HCT116 (cell line): ENCODE results near the gene MRPL36. TPM values are rescaled to one million over a fixed set of nuclear protein-coding genes. Genes with fewer than 3 reads are reported as not detected.

Experiments used
- ATAC-seq: fragments of 200-7000 bp; cut with Tn5 transposase; 2 replicates; pipeline ENCODE4 v1.9.1; 2020; ENCODE audit warnings: mild to moderate bottlenecking, moderate library complexity
- BruUV-seq: library from RNA; stranded (reverse); fragments of 400-500 nt; replicated peaks from 2 replicates; lab custom pipeline; 2021; lab: Mats Ljungman, UMichigan
- CTCF ChIA-PET: fragments of 300-600 bp; sonication (Branson Sonifier 250); formaldehyde crosslinking; loops from one replicate; lab custom pipeline; 2021; ENCODE audit warnings: antibody characterized with exemption; lab: Charles Lee
- POLR2A ChIA-PET: fragments of 300-600, 350-600 bp; sonication (Branson Sonifier 250); formaldehyde crosslinking; loops from one replicate; lab custom pipeline; 2021; ENCODE audit warnings: antibody characterized with exemption; lab: Charles Lee
- RAD21 ChIA-PET, 2 experiments: fragments of 300-600 bp; sonication (Branson Sonifier 250); formaldehyde crosslinking; loops; one replicate each; lab custom pipeline; 2023; ENCODE audit warnings: low total read pairs in 2 of 2; ENCODE audit not compliant: uncharacterized antibody in 2 of 2, unreplicated experiment in 2 of 2, low non-redundant PET in 1 of 2; lab: Charles Lee
- DNase-seq: peaks from one replicate; pipeline ENCODE4 v3.0.0-alpha.2; 2010; ENCODE audit warnings: low read depth, low spot score
- H2AFZ ChIP-seq: fragments of 200-600 bp; shearing (Covaris generic), sonication (generic); 2 replicates; pipeline ENCODE4 v1.6.1; 2017; ENCODE audit warnings: low read depth, mixed run types, mixed read lengths, antibody characterized with exemption, low read length; ENCODE audit not compliant: poor library complexity, severe bottlenecking
- H3K27ac ChIP-seq: 2 replicates; pipeline ENCODE4 v1.5.1; 2012; ENCODE audit warnings: low read depth, low read length
- H3K27me3 ChIP-seq: fragments of 200-600 bp; sonication (generic); 2 replicates; pipeline ENCODE4 v1.6.1; 2016; ENCODE audit warnings: mixed run types, low read length, mixed read lengths; ENCODE audit not compliant: insufficient read depth
- H3K36me3 ChIP-seq, 2 experiments: fragments of 200-500 bp in 1 of 2; fragments of 200-600 bp in 1 of 2; sonication (Bioruptor generic) in 1 of 2; sonication (generic) in 1 of 2; 2 replicates each; pipeline versions ENCODE4 v1.5.1 to v1.6.1; 2014 to 2016; ENCODE audit warnings: low read length in 2 of 2, inconsistent platforms in 1 of 2, mixed read lengths in 1 of 2, mixed run types in 1 of 2; ENCODE audit not compliant: insufficient read depth in 2 of 2, control insufficient read depth in 1 of 2
- H3K4me1 ChIP-seq, 2 experiments: fragments of 200-600 bp in 1 of 2; sonication (generic) in 1 of 2; 2 replicates each; pipeline versions ENCODE4 v1.5.1 to v1.6.1; 2012 to 2017; ENCODE audit warnings: low read length in 2 of 2, inconsistent platforms in 1 of 2, mild to moderate bottlenecking in 1 of 2, mixed read lengths in 1 of 2, mixed run types in 1 of 2, moderate library complexity in 1 of 2; ENCODE audit not compliant: insufficient read depth in 2 of 2, control insufficient read depth in 1 of 2
- H3K4me2 ChIP-seq: fragments of 200-600 bp; sonication (generic); 2 replicates; pipeline ENCODE4 v1.6.1; 2017; ENCODE audit warnings: mixed run types, low read length, mixed read lengths
- H3K4me3 ChIP-seq, 2 experiments: fragments of 200-600 bp in 1 of 2; sonication (generic) in 1 of 2; replicated peaks in 1 of 2; 2 replicates each; pipeline ENCODE4 v1.5.1; 2011 to 2016; ENCODE audit warnings: low read length in 2 of 2, control low read depth in 1 of 2, low read depth in 1 of 2, mild to moderate bottlenecking in 1 of 2, mixed read lengths in 1 of 2, mixed run types in 1 of 2
- H3K79me2 ChIP-seq: fragments of 200-600 bp; sonication (generic); 2 replicates; pipeline ENCODE4 v1.6.1; 2017; ENCODE audit warnings: mild to moderate bottlenecking, mixed run types, low read length, moderate library complexity, mixed read lengths; ENCODE audit not compliant: insufficient read depth
- H3K9ac ChIP-seq: fragments of 200-600 bp; sonication (generic); 2 replicates; pipeline ENCODE4 v1.6.1; 2016; ENCODE audit warnings: low read length, mixed read lengths
- H3K9me2 ChIP-seq: fragments of 200-600 bp; sonication (generic), shearing (Covaris generic); 2 replicates; pipeline ENCODE4 v1.6.1; 2017; ENCODE audit warnings: mixed run types, mild to moderate bottlenecking, moderate library complexity; ENCODE audit not compliant: insufficient read depth
- H3K9me3 ChIP-seq, 2 experiments: fragments of 200-500 bp in 1 of 2; fragments of 200-600 bp in 1 of 2; sonication (Bioruptor generic) in 1 of 2; sonication (generic) in 1 of 2; 2 replicates each; pipeline ENCODE4 v1.6.1; 2014 to 2017; ENCODE audit warnings: low read length in 2 of 2, mixed read lengths in 2 of 2, inconsistent platforms in 1 of 2, low read depth in 1 of 2, mild to moderate bottlenecking in 1 of 2, mixed run types in 1 of 2, moderate library complexity in 1 of 2; ENCODE audit not compliant: control insufficient read depth in 1 of 2, insufficient read depth in 1 of 2
- H4K20me1 ChIP-seq: fragments of 200-600 bp; sonication (generic), shearing (Covaris generic); 2 replicates; pipeline ENCODE4 v1.6.1; 2017; ENCODE audit warnings: mixed run types, mild to moderate bottlenecking, moderate library complexity; ENCODE audit not compliant: insufficient read depth
- CBX3 ChIP-seq: IDR thresholded peaks from 2 replicates; pipeline ENCODE4 v1.6.1; 2012; ENCODE audit warnings: low read depth
- CEBPB ChIP-seq: IDR thresholded peaks from 2 replicates; pipeline ENCODE4 v1.6.1; 2012; ENCODE audit warnings: low read depth
- EGR1 ChIP-seq: IDR thresholded peaks from 2 replicates; pipeline ENCODE4 v1.6.1; 2012; ENCODE audit warnings: low read depth
- ELF1 ChIP-seq: IDR thresholded peaks from 2 replicates; pipeline ENCODE4 v1.6.1; 2012; ENCODE audit warnings: low read depth, borderline replicate concordance
- EZH2 ChIP-seq: fragments of 200-600 bp; sonication (generic); IDR thresholded peaks from 2 replicates; pipeline ENCODE4 v1.6.1; 2017; ENCODE audit warnings: antibody characterized with exemption, mixed run types
- POLR2AphosphoS5 ChIP-seq: IDR thresholded peaks from 2 replicates; pipeline ENCODE4 v1.6.1; 2011; ENCODE audit warnings: mild to moderate bottlenecking, low read depth, low read length, moderate library complexity
- SP1 ChIP-seq: IDR thresholded peaks from 2 replicates; pipeline ENCODE4 v1.6.1; 2012; ENCODE audit warnings: low read depth
- SRF ChIP-seq: IDR thresholded peaks from 2 replicates; pipeline ENCODE4 v1.6.1; 2012; ENCODE audit warnings: low read depth
- ZNF274 ChIP-seq: fragments of 200-500 bp; sonication (Bioruptor generic); IDR thresholded peaks from 2 replicates; pipeline ENCODE4 v1.6.1; 2014; ENCODE audit warnings: mild to moderate bottlenecking, low read depth, low read length, inconsistent platforms
- intact Hi-C: fragments of 100-400 bp; cut with micrococcal nuclease; formaldehyde crosslinking; loops from 2 replicates; pipeline ENCODE4 v1.10.0; 2022
- total RNA-seq: library from RNA; stranded (reverse); gene quantifications from one replicate; pipeline ENCODE4 v1.2.1, GENCODE V29; 2021; ENCODE audit not compliant: unreplicated experiment
- TF ChIP-seq, protein P1 (sequence below): IDR thresholded peaks from 2 replicates; pipeline ENCODE4 v1.6.1; 2011; ENCODE audit warnings: mild to moderate bottlenecking, low read length, moderate library complexity; ENCODE audit not compliant: insufficient replicate concordance; ENCODE audit errors: extremely low read depth
- TF ChIP-seq, protein P2 (sequence below): IDR thresholded peaks from 2 replicates; pipeline ENCODE4 v1.6.1; 2012; ENCODE audit warnings: low read depth
- TF ChIP-seq, protein P3 (sequence below), 3 experiments: fragments of 200-600 bp in 1 of 3; sonication (generic) in 1 of 3; IDR thresholded peaks in 2 of 3; conservative IDR thresholded peaks in 1 of 3; 2 replicates each; pipeline ENCODE4 v1.5.1; 2012 to 2017; ENCODE audit warnings: low read depth in 2 of 3, low read length in 2 of 3, antibody characterized with exemption in 1 of 3, borderline replicate concordance in 1 of 3, control low read depth in 1 of 3, mild to moderate bottlenecking in 1 of 3, mixed read lengths in 1 of 3, mixed run types in 1 of 3, moderate library complexity in 1 of 3; ENCODE audit not compliant: insufficient read depth in 1 of 3

The MRPL36 gene
- total RNA-seq, 1 experiment from 2014 or later, result 71.9 TPM

DNA sequence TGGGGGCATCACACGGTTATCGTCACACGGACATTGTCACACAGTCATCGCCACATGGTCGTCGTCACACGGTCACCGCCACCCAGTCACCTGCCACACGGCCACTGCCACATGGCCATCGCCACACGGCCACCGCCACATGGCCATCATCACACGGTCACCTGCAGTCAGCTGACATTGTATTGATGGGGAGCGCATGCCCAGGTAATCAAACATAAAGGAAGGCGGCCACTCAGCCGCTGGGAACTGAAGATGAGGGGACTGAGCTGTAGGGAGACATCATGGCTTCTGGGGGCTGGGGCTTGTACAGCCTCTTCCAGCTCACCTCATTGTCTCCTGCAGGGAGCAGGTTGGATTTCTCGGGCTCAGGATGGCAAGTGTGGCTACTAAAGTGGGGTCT, 49.2 kb downstream of the MRPL36 start:
- H3K27ac ChIP-seq, result no peak overlapping the region
- no peak overlapping the region for H3K4me2 ChIP-seq
- no peak overlapping the region for H3K4me3 ChIP-seq
- H3K9ac ChIP-seq, result no peak overlapping the region
- H2AFZ ChIP-seq, result no peak overlapping the region
- BruUV-seq, result no TSS peak
- ChIA-PET POLR2A (no interaction called here), RAD21 (no interaction called here), CTCF (no interaction called here)
- H3K27me3 ChIP-seq, result peaks cover 9% of the 10 kb centered on the region; the same call in 1 of the 2 replicates
- no peak for ATAC-seq
- H4K20me1 ChIP-seq, result no peaks in the 10 kb centered on the region
- no peaks in the 10 kb centered on the region for H3K9me2 ChIP-seq
- H3K9me3 ChIP-seq, result no peaks in the 10 kb centered on the region
- H3K79me2 ChIP-seq, result no peaks in the 10 kb centered on the region
- DNase-seq, result no peak
- no peaks in the 10 kb centered on the region for H3K4me1 ChIP-seq
- TF ChIP-seq EGR1 (no peak), CBX3 (no peak), EZH2 (no peak), CEBPB (no peak), ZNF274 (no peak), POLR2AphosphoS5 (no peak), ELF1 (no peak)
- intact Hi-C loops, result no loop called here
- no peaks in the 10 kb centered on the region for H3K36me3 ChIP-seq

DNA sequence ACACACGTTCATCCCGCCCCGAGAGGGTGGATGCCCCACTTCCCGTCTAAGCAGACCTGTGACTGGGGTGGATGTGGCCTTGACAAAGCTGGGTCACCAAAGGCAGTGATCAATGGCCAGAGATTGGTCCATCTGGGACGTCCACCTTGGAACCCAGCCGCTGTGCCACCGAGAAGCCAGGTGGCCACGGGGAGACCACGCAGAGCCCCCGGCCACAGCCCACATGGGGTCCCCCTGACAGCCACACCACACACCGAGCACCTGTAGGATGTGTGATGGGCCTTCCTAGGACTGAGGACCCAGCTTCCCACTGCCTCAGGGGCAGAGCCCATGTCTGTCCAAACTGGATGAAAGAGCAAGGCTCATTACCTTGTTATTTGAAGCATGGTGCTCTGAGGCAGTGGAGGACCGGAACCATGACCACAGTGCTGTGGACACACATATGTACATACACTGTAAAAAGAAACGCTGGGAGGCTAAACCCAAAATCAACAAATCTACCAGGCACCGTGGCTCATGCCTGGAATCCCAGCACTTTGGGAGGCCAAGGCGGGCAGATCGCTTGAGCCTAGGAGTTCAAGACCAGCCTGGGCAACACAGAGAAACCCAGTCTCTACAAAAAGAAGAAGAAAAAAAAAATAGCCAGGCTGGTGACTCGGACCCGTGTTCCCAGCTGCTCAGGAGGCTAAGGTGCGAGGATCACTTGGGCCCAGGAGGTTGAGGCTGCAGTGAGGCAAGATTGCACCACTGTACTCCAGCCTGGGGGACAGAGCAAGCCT, 50.1 kb downstream of the MRPL36 start:
- Histone ChIP-seq H3K27ac (no peak overlapping the region), H3K9ac (no peak overlapping the region), H3K4me1 (no peaks in the 10 kb centered on the region), H3K79me2 (no peaks in the 10 kb centered on the region), H4K20me1 (no peaks in the 10 kb centered on the region), H3K9me2 (no peaks in the 10 kb centered on the region), H3K9me3 (no peaks in the 10 kb centered on the region), H3K36me3 (no peaks in the 10 kb centered on the region), H3K27me3 (peaks cover 9% of the 10 kb centered on the region; the same call in 1 of the 2 replicates), H3K4me3 (no peak overlapping the region), H2AFZ (no peak overlapping the region), H3K4me2 (no peak overlapping the region)
- intact Hi-C loops, result no loop called here
- CTCF ChIA-PET, result no interaction called here
- BruUV-seq, result no TSS peak
- ATAC-seq (no peak), DNase-seq (no peak)
- POLR2A ChIA-PET, result no interaction called here
- RAD21 ChIA-PET, result no interaction called here
- TF ChIP-seq, protein P1, sequence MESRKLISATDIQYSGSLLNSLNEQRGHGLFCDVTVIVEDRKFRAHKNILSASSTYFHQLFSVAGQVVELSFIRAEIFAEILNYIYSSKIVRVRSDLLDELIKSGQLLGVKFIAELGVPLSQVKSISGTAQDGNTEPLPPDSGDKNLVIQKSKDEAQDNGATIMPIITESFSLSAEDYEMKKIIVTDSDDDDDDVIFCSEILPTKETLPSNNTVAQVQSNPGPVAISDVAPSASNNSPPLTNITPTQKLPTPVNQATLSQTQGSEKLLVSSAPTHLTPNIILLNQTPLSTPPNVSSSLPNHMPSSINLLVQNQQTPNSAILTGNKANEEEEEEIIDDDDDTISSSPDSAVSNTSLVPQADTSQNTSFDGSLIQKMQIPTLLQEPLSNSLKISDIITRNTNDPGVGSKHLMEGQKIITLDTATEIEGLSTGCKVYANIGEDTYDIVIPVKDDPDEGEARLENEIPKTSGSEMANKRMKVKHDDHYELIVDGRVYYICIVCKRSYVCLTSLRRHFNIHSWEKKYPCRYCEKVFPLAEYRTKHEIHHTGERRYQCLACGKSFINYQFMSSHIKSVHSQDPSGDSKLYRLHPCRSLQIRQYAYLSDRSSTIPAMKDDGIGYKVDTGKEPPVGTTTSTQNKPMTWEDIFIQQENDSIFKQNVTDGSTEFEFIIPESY, result no peak
- TF ChIP-seq SRF, result no peak
- TF ChIP-seq, protein P2, sequence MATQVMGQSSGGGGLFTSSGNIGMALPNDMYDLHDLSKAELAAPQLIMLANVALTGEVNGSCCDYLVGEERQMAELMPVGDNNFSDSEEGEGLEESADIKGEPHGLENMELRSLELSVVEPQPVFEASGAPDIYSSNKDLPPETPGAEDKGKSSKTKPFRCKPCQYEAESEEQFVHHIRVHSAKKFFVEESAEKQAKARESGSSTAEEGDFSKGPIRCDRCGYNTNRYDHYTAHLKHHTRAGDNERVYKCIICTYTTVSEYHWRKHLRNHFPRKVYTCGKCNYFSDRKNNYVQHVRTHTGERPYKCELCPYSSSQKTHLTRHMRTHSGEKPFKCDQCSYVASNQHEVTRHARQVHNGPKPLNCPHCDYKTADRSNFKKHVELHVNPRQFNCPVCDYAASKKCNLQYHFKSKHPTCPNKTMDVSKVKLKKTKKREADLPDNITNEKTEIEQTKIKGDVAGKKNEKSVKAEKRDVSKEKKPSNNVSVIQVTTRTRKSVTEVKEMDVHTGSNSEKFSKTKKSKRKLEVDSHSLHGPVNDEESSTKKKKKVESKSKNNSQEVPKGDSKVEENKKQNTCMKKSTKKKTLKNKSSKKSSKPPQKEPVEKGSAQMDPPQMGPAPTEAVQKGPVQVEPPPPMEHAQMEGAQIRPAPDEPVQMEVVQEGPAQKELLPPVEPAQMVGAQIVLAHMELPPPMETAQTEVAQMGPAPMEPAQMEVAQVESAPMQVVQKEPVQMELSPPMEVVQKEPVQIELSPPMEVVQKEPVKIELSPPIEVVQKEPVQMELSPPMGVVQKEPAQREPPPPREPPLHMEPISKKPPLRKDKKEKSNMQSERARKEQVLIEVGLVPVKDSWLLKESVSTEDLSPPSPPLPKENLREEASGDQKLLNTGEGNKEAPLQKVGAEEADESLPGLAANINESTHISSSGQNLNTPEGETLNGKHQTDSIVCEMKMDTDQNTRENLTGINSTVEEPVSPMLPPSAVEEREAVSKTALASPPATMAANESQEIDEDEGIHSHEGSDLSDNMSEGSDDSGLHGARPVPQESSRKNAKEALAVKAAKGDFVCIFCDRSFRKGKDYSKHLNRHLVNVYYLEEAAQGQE, result no peak
- no peak for TF ChIP-seq SP1
- TF ChIP-seq ELF1, result no peak
- TF ChIP-seq, protein P3, sequence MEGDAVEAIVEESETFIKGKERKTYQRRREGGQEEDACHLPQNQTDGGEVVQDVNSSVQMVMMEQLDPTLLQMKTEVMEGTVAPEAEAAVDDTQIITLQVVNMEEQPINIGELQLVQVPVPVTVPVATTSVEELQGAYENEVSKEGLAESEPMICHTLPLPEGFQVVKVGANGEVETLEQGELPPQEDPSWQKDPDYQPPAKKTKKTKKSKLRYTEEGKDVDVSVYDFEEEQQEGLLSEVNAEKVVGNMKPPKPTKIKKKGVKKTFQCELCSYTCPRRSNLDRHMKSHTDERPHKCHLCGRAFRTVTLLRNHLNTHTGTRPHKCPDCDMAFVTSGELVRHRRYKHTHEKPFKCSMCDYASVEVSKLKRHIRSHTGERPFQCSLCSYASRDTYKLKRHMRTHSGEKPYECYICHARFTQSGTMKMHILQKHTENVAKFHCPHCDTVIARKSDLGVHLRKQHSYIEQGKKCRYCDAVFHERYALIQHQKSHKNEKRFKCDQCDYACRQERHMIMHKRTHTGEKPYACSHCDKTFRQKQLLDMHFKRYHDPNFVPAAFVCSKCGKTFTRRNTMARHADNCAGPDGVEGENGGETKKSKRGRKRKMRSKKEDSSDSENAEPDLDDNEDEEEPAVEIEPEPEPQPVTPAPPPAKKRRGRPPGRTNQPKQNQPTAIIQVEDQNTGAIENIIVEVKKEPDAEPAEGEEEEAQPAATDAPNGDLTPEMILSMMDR (IDR thresholded peaks at IDR 0.05 in 2 of 3, conservative IDR thresholded peaks at IDR 0.05 in 1 of 3; ENCODE audit: borderline replicate concordance in 1 of 3, insufficient read depth in 1 of 3, low read depth in 2 of 3, low read length in 2 of 3), result no peak
